ENCODE data around the gene HSD17B2.
"Not testable (repeated sequence)": the region's sequence is repeated elsewhere in the genome, so short reads cannot be mapped to it uniquely, and the experiment has no call there.

Gene HSD17B2

GRCh38 chr16:82108774-82109173 lies 73.7 kb downstream of the HSD17B2 start:
- H3K36me3 ChIP-seq (ENCODE audit: control insufficient read depth in 1 of 2, insufficient read depth in 2 of 2, low read depth in 1 of 2, low read length in 2 of 2): no peaks in the 10 kb centered on the region
- H2BK12ac ChIP-seq (ENCODE audit: low read length in 2 of 2): no peak overlapping the region
- H4K8ac ChIP-seq (ENCODE audit: low read length): no peak overlapping the region
- 89% methylated on average over 5 of the region's 6 CpGs for WGBS
- no peaks in the 10 kb centered on the region for H3K9me3 ChIP-seq (ENCODE audit: control insufficient read depth, low read length)
- H2BK120ac ChIP-seq (ENCODE audit: low read depth, low read length): no peak overlapping the region
- H3K4me3 ChIP-seq (ENCODE audit: insufficient read depth in 1 of 2, low read depth in 1 of 2, low read length in 2 of 2): no peak overlapping the region
- no peak overlapping the region for H3K14ac ChIP-seq (ENCODE audit: low read length in 2 of 2)
- no peak overlapping the region for H2AK5ac ChIP-seq (ENCODE audit: low read length, severe bottlenecking)
- no peak overlapping the region for H3K4ac ChIP-seq (ENCODE audit: low read depth in 1 of 2, low read length in 2 of 2)
- H3K4me1 ChIP-seq (ENCODE audit: control insufficient read depth, insufficient read depth, low read depth, low read length): no peaks in the 10 kb centered on the region
- H3K79me1 ChIP-seq (replicated peaks; ENCODE audit: low read length, poor library complexity, severe bottlenecking): no peaks in the 10 kb centered on the region
- DNase-seq: peak; percentile 7
- H2BK15ac ChIP-seq (ENCODE audit: low read depth, poor library complexity, severe bottlenecking): no peak overlapping the region
- H3K9ac ChIP-seq (ENCODE audit: low read length): no peak overlapping the region
- H3K18ac ChIP-seq (ENCODE audit: low read depth in 1 of 2, low read length in 2 of 2): no peak overlapping the region
- peaks cover 0 to 3% of the 10 kb centered on the region in 2 experiments for H3K27me3 ChIP-seq (ENCODE audit: control insufficient read depth in 1 of 2, insufficient read depth in 1 of 2, low read length in 2 of 2)
- H3K4me2 ChIP-seq (ENCODE audit: low read length, poor library complexity, severe bottlenecking): no peak overlapping the region
- no peak overlapping the region for H3K27ac ChIP-seq (ENCODE audit: low read length, poor library complexity, severe bottlenecking)
- H4K91ac ChIP-seq (ENCODE audit: low read length): no peak overlapping the region
- no peak overlapping the region for H2AFZ ChIP-seq (ENCODE audit: low read depth, low read length)
- H3K23ac ChIP-seq (ENCODE audit: low read length in 2 of 2): no peak overlapping the region
- no peak overlapping the region for H2BK5ac ChIP-seq (ENCODE audit: low read depth, low read length, poor library complexity, severe bottlenecking)

- DNase-seq: peak; percentile 3
- H2BK5ac ChIP-seq (ENCODE audit: low read depth, low read length, poor library complexity, severe bottlenecking); H2AK5ac ChIP-seq (ENCODE audit: low read length, severe bottlenecking); H3K14ac ChIP-seq (ENCODE audit: low read length in 2 of 2); H3K27me3 ChIP-seq (ENCODE audit: control insufficient read depth in 1 of 2, insufficient read depth in 1 of 2, low read length in 2 of 2); H3K4me1 ChIP-seq (ENCODE audit: control insufficient read depth, insufficient read depth, low read depth, low read length); H3K4ac ChIP-seq (ENCODE audit: low read depth in 1 of 2, low read length in 2 of 2); H3K36me3 ChIP-seq (ENCODE audit: control insufficient read depth in 1 of 2, insufficient read depth in 2 of 2, low read depth in 1 of 2, low read length in 2 of 2); H2BK15ac ChIP-seq (ENCODE audit: low read depth, poor library complexity, severe bottlenecking); H2AFZ ChIP-seq (ENCODE audit: low read depth, low read length); H3K4me3 ChIP-seq (ENCODE audit: insufficient read depth in 1 of 2, low read depth in 1 of 2, low read length in 2 of 2); H3K4me2 ChIP-seq (ENCODE audit: low read length, poor library complexity, severe bottlenecking); H4K8ac ChIP-seq (ENCODE audit: low read length); H3K9me3 ChIP-seq (ENCODE audit: control insufficient read depth, low read length); H3K18ac ChIP-seq (ENCODE audit: low read depth in 1 of 2, low read length in 2 of 2); H3K9ac ChIP-seq (ENCODE audit: low read length); H2BK12ac ChIP-seq (ENCODE audit: low read length in 2 of 2); H3K23ac ChIP-seq (ENCODE audit: low read length in 2 of 2); H4K91ac ChIP-seq (ENCODE audit: low read length); H2BK120ac ChIP-seq (ENCODE audit: low read depth, low read length); H3K79me1 ChIP-seq (replicated peaks; ENCODE audit: low read length, poor library complexity, severe bottlenecking); H3K27ac ChIP-seq (ENCODE audit: low read length, poor library complexity, severe bottlenecking): not testable (repeated sequence)
- 79% methylated on average over 3 of the region's 3 CpGs for WGBS
These were observed 74.2 kb downstream of the HSD17B2 start for GRCh38 chr16:82109266-82109665.

GRCh38 chr16:82111944-82112343 lies 76.9 kb downstream of the HSD17B2 start:
- Histone ChIP-seq H3K27ac (ENCODE audit: low read length, poor library complexity, severe bottlenecking) (no peak overlapping the region), H3K4me2 (ENCODE audit: low read length, poor library complexity, severe bottlenecking) (no peak overlapping the region), H4K91ac (ENCODE audit: low read length) (no peak overlapping the region), H3K27me3 (ENCODE audit: control insufficient read depth in 1 of 2, insufficient read depth in 1 of 2, low read length in 2 of 2) (peaks cover 0 to 3% of the 10 kb centered on the region in 2 experiments), H2AK5ac (ENCODE audit: low read length, severe bottlenecking) (no peak overlapping the region), H3K14ac (ENCODE audit: low read length in 2 of 2) (no peak overlapping the region), H3K4ac (ENCODE audit: low read depth in 1 of 2, low read length in 2 of 2) (no peak overlapping the region), H2AFZ (ENCODE audit: low read depth, low read length) (no peak overlapping the region), H3K4me1 (ENCODE audit: control insufficient read depth, insufficient read depth, low read depth, low read length) (no peaks in the 10 kb centered on the region), H3K18ac (ENCODE audit: low read depth in 1 of 2, low read length in 2 of 2) (no peak overlapping the region), H2BK5ac (ENCODE audit: low read depth, low read length, poor library complexity, severe bottlenecking) (no peak overlapping the region), H2BK15ac (ENCODE audit: low read depth, poor library complexity, severe bottlenecking) (no peak overlapping the region), H2BK12ac (ENCODE audit: low read length in 2 of 2) (no peak overlapping the region), H3K79me1 (replicated peaks; ENCODE audit: low read length, poor library complexity, severe bottlenecking) (no peaks in the 10 kb centered on the region), H3K23ac (ENCODE audit: low read length in 2 of 2) (no peak overlapping the region), H3K9ac (ENCODE audit: low read length) (no peak overlapping the region), H3K36me3 (ENCODE audit: control insufficient read depth in 1 of 2, insufficient read depth in 2 of 2, low read depth in 1 of 2, low read length in 2 of 2) (no peaks in the 10 kb centered on the region), H2BK120ac (ENCODE audit: low read depth, low read length) (no peak overlapping the region), H4K8ac (ENCODE audit: low read length) (no peak overlapping the region), H3K4me3 (ENCODE audit: insufficient read depth in 1 of 2, low read depth in 1 of 2, low read length in 2 of 2) (no peak overlapping the region), H3K9me3 (ENCODE audit: control insufficient read depth, low read length) (no peaks in the 10 kb centered on the region)
- no peak for DNase-seq
- 68% methylated on average over 2 of the region's 2 CpGs for WGBS

GRCh38 chr16:82113741-82114140 lies 78.7 kb downstream of the HSD17B2 start:
- no peak overlapping the region for H2AFZ ChIP-seq (ENCODE audit: low read depth, low read length)
- peaks cover 0 to 3% of the 10 kb centered on the region in 2 experiments for H3K27me3 ChIP-seq (ENCODE audit: control insufficient read depth in 1 of 2, insufficient read depth in 1 of 2, low read length in 2 of 2)
- no peak overlapping the region for H2BK12ac ChIP-seq (ENCODE audit: low read length in 2 of 2)
- no peak overlapping the region for H3K18ac ChIP-seq (ENCODE audit: low read depth in 1 of 2, low read length in 2 of 2)
- no peak overlapping the region for H3K14ac ChIP-seq (ENCODE audit: low read length in 2 of 2)
- H3K4me2 ChIP-seq (ENCODE audit: low read length, poor library complexity, severe bottlenecking): no peak overlapping the region
- no peaks in the 10 kb centered on the region for H3K79me1 ChIP-seq (replicated peaks; ENCODE audit: low read length, poor library complexity, severe bottlenecking)
- H4K8ac ChIP-seq (ENCODE audit: low read length): no peak overlapping the region
- H3K27ac ChIP-seq (ENCODE audit: low read length, poor library complexity, severe bottlenecking): no peak overlapping the region
- no peak overlapping the region for H2BK120ac ChIP-seq (ENCODE audit: low read depth, low read length)
- no peak overlapping the region for H3K4me3 ChIP-seq (ENCODE audit: insufficient read depth in 1 of 2, low read depth in 1 of 2, low read length in 2 of 2)
- H2BK15ac ChIP-seq (ENCODE audit: low read depth, poor library complexity, severe bottlenecking): no peak overlapping the region
- no peak overlapping the region for H3K23ac ChIP-seq (ENCODE audit: low read length in 2 of 2)
- no peaks in the 10 kb centered on the region for H3K4me1 ChIP-seq (ENCODE audit: control insufficient read depth, insufficient read depth, low read depth, low read length)
- H3K4ac ChIP-seq (ENCODE audit: low read depth in 1 of 2, low read length in 2 of 2): no peak overlapping the region
- no peak overlapping the region for H2AK5ac ChIP-seq (ENCODE audit: low read length, severe bottlenecking)
- 74% methylated on average over 3 of the region's 3 CpGs for WGBS
- H3K9me3 ChIP-seq (ENCODE audit: control insufficient read depth, low read length): no peaks in the 10 kb centered on the region
- H2BK5ac ChIP-seq (ENCODE audit: low read depth, low read length, poor library complexity, severe bottlenecking): no peak overlapping the region
- no peak overlapping the region for H4K91ac ChIP-seq (ENCODE audit: low read length)
- DNase-seq: no peak
- H3K9ac ChIP-seq (ENCODE audit: low read length): no peak overlapping the region
- H3K36me3 ChIP-seq (ENCODE audit: control insufficient read depth in 1 of 2, insufficient read depth in 2 of 2, low read depth in 1 of 2, low read length in 2 of 2): no peaks in the 10 kb centered on the region
